ENCODE data around the gene PDE1C. TPM values are rescaled to one million over a fixed set of nuclear protein-coding genes. Genes with fewer than 3 reads are reported as not detected.
A peak's percentile ranks its signal among the peaks of the same experiment; 100 is the strongest.

PDE1C gene
- total RNA-seq, 6 experiments from 2014 or later, result 0.19 to 1.9 (median 1.2) TPM

DNA sequence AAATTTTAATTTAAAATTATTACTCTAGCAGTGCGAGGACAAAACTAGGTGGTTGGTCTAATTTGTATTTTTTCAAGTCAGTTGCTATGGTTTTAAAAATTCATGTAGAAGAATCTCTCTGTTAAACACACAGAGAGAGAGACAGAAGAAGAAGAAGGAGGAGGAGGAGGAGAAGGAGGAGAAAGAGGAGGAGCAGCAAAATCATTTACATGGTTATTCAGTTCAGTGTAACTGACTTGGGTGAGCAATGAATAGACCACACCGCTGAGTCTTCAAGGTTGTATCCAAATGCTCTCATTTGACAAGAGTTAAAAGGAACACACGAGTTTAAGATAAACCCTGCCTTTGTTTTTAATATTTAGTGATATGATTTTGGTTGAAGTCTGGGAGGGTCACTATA, 131.1 kb downstream of the PDE1C start:
- Mint-ChIP-seq H3K4me1 (ENCODE audit: low read depth) (no peaks in the 10 kb centered on the region), H3K9me3 (peaks cover 38% of the 10 kb centered on the region), H3K27me3 (ENCODE audit: insufficient read depth) (no peaks in the 10 kb centered on the region), H3K4me3 (no peak overlapping the region), H3K27ac (no peak overlapping the region), H3K36me3 (ENCODE audit: low read depth) (peaks cover 4% of the 10 kb centered on the region; the same call in 1 of the 2 replicates)
- DNase-seq, result no peak
- TF ChIP-seq, protein P1, sequence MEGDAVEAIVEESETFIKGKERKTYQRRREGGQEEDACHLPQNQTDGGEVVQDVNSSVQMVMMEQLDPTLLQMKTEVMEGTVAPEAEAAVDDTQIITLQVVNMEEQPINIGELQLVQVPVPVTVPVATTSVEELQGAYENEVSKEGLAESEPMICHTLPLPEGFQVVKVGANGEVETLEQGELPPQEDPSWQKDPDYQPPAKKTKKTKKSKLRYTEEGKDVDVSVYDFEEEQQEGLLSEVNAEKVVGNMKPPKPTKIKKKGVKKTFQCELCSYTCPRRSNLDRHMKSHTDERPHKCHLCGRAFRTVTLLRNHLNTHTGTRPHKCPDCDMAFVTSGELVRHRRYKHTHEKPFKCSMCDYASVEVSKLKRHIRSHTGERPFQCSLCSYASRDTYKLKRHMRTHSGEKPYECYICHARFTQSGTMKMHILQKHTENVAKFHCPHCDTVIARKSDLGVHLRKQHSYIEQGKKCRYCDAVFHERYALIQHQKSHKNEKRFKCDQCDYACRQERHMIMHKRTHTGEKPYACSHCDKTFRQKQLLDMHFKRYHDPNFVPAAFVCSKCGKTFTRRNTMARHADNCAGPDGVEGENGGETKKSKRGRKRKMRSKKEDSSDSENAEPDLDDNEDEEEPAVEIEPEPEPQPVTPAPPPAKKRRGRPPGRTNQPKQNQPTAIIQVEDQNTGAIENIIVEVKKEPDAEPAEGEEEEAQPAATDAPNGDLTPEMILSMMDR (IDR thresholded peaks at IDR 0.05), result no peak

DNA sequence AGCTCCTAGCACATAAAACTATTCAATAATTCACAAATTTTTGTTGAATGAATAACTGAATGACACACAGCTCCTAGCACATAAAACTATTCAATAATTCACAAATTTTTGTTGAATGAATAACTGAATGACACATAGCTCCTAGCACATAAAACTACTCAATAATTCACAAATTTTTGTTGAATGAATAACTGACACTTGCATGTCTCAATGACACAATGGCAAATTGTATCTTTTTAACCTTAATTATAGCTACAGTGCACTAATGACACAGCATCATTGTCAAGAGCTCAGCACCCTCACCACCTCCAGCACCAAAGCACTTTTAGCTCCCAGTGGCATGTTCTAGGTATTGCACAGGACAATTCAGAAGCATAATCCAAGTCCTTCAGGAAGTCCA, 131.6 kb downstream of the PDE1C start:
- H3K4me3 Mint-ChIP-seq, result no peak overlapping the region
- DNase-seq, result no peak
- H3K9me3 Mint-ChIP-seq, result peaks cover 34% of the 10 kb centered on the region
- H3K27ac Mint-ChIP-seq, result no peak overlapping the region
- H3K27me3 Mint-ChIP-seq (ENCODE audit: insufficient read depth), result no peaks in the 10 kb centered on the region
- TF ChIP-seq, protein P1 (IDR thresholded peaks at IDR 0.05), result peak; percentile 21; the same call in 1 of the 2 replicates
- H3K4me1 Mint-ChIP-seq (ENCODE audit: low read depth), result no peaks in the 10 kb centered on the region
- no peaks in the 10 kb centered on the region for H3K36me3 Mint-ChIP-seq (ENCODE audit: low read depth)

DNA sequence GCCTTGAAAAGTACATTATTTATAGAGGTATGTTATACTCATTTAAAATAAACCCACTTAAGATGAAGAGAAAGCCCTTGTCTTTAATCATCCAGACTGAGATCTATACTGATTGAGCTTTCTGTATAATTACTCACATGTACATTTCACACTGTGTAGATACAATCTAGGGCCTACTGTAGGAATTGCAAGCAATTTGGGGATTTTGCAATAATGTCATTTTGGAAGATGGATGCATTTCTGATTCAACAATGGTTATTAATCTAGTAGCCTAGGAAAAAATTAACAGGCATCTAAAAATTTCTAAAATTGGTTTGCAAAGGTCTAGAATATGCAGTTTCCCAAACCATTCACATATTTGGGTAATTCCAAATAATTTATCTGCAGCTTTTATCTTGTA, 132.2 kb downstream of the PDE1C start:
- Mint-ChIP-seq H3K27ac (no peak overlapping the region), H3K4me1 (ENCODE audit: low read depth) (no peaks in the 10 kb centered on the region), H3K4me3 (no peak overlapping the region), H3K36me3 (ENCODE audit: low read depth) (no peaks in the 10 kb centered on the region), H3K9me3 (peaks cover 32% of the 10 kb centered on the region), H3K27me3 (ENCODE audit: insufficient read depth) (no peaks in the 10 kb centered on the region)
- TF ChIP-seq, protein P1 (IDR thresholded peaks at IDR 0.05), result no peak
- DNase-seq, result no peak

DNA sequence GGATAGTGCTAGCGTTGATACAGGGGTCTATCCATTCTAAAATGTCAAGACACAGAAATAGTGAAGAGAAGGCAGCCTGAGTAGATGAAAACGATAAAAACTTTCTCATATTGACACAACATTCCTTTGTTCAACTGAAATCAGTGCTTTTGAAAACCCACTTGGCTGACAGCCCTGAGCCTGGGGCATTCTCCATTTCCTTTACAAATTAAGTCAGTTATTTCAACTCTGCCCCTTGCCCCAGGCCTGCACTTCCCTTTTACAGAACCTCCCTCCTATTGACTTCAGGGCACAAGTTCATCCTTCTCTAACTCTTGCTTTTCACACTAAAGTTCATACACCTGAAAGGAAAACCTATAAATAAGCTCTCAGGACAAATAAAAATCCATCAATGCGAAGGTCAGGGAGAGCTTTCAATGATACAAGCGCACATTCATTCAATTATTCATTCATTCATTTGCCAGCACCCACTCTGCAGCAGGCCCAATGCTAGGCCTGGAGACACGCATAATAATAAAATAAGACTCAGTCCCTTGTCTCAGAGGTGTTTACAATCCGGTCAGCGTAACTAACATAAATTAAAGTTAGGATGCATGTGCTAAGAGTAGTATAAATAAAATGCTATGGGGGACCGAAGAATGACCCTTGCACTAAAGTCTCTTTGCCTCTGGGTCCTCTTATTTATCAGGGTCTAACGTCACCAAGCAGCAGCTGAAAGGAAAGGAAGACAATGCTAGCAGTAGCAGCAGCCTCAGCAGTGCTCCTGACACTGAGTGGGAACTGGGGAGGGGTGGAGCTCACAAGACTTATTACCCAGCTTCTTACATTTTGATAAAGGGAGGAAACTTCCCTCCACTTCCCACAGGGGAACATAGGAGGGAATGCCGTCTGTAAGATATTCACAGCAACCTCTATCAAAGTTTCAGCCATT, 134.8 kb downstream of the PDE1C start:
- Mint-ChIP-seq H3K9me3 (peaks cover 24% of the 10 kb centered on the region), H3K27me3 (ENCODE audit: insufficient read depth) (no peaks in the 10 kb centered on the region), H3K4me3 (no peak overlapping the region), H3K4me1 (ENCODE audit: low read depth) (no peaks in the 10 kb centered on the region), H3K36me3 (ENCODE audit: low read depth) (no peaks in the 10 kb centered on the region), H3K27ac (peak overlapping the region; percentile 36; the same call in 1 of the 2 replicates)
- TF ChIP-seq, protein P1 (IDR thresholded peaks at IDR 0.05), result no peak
- DNase-seq, result no peak

DNA sequence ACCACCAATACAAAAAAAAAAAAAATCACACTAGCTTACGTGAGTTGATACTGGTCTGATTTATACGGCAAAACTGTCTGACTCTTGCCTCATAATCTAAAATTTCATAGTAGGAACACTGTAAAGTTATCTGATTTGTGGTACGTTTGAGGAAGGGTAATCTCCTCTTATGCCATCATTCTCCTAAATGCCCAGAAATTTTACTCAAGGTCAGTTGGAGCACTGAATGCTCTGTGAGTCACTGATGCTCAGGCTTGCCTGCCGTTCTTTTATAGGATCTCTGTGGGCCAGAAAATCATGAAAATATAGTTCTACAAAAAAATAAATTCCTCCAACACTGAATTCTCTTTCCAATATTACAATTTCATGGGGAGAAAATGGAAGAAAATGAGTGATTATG, 135.7 kb downstream of the PDE1C start:
- peaks cover 3% of the 10 kb centered on the region; the same call in 1 of the 2 replicates for H3K36me3 Mint-ChIP-seq (ENCODE audit: low read depth)
- no peak overlapping the region for H3K4me3 Mint-ChIP-seq
- H3K4me1 Mint-ChIP-seq (ENCODE audit: low read depth), result no peaks in the 10 kb centered on the region
- H3K27ac Mint-ChIP-seq, result no peak overlapping the region
- no peaks in the 10 kb centered on the region for H3K27me3 Mint-ChIP-seq (ENCODE audit: insufficient read depth)
- TF ChIP-seq, protein P1 (IDR thresholded peaks at IDR 0.05), result no peak
- no peak for DNase-seq
- H3K9me3 Mint-ChIP-seq, result peaks cover 29% of the 10 kb centered on the region
